ENCODE measurements around the gene EPN1.

- TF ChIP-seq CTCF (IDR thresholded peaks at IDR 0.05), result no peak
- TF ChIP-seq POLR2A (IDR thresholded peaks at IDR 0.05), result no peak
Observed at GRCh38 chr19:55677572-55678028, 2.6 kb downstream of the EPN1 start.

Measured in stomach (tissue), 4 donors.